ENCODE measurements around the gene IGSF3.
"Not testable (repeated sequence)": the region's sequence is repeated elsewhere in the genome, so short reads cannot be mapped to it uniquely, and the experiment has no call there.

Gene IGSF3

GRCh38 chr1:116624040-116624439 lies 43.5 kb downstream of the IGSF3 start:
- no peak overlapping the region for H2AFZ ChIP-seq
- H3K79me2 ChIP-seq: no peaks in the 10 kb centered on the region
- no peaks in the 10 kb centered on the region for H3K9me3 ChIP-seq (ENCODE audit: control insufficient read depth, low read length)
- no peak overlapping the region for H3K27ac ChIP-seq
- H3K9ac ChIP-seq: no peak overlapping the region
- no peak overlapping the region for H3K4me2 ChIP-seq (ENCODE audit: low read length)
- H3K4me3 ChIP-seq (ENCODE audit: low read depth, low read length): no peak overlapping the region
- TF ChIP-seq, protein P1, sequence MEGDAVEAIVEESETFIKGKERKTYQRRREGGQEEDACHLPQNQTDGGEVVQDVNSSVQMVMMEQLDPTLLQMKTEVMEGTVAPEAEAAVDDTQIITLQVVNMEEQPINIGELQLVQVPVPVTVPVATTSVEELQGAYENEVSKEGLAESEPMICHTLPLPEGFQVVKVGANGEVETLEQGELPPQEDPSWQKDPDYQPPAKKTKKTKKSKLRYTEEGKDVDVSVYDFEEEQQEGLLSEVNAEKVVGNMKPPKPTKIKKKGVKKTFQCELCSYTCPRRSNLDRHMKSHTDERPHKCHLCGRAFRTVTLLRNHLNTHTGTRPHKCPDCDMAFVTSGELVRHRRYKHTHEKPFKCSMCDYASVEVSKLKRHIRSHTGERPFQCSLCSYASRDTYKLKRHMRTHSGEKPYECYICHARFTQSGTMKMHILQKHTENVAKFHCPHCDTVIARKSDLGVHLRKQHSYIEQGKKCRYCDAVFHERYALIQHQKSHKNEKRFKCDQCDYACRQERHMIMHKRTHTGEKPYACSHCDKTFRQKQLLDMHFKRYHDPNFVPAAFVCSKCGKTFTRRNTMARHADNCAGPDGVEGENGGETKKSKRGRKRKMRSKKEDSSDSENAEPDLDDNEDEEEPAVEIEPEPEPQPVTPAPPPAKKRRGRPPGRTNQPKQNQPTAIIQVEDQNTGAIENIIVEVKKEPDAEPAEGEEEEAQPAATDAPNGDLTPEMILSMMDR (IDR thresholded peaks at IDR 0.05): no peak
- no peaks in the 10 kb centered on the region for H3K36me3 ChIP-seq (ENCODE audit: control insufficient read depth, insufficient read depth, low read length)
- no peaks in the 10 kb centered on the region for H3K4me1 ChIP-seq
- no peaks in the 10 kb centered on the region for H3K27me3 ChIP-seq (ENCODE audit: control insufficient read depth, insufficient read depth, low read length)

DNA sequence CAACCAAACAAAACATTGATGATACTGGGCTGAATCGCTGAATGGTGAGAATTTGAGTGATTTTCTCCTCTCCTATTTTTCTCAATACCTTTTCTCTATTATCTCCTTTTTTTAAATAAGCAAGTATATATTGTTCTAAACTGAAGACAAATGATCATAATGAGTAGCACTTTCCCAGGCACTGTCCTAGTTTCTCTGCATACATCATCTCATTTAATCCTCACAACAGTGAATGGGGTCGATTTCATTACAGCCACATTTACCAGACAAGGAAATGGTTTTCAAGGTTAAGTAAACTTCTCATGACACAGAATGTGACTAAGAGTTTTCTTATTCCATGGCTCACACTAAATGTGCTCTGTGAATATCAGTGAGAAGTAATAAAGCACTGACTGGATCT lies 45.0 kb downstream of the IGSF3 start:
- not testable (repeated sequence) for H3K79me2 ChIP-seq; H3K36me3 ChIP-seq (ENCODE audit: control insufficient read depth, insufficient read depth, low read length); H3K4me2 ChIP-seq (ENCODE audit: low read length); H3K9ac ChIP-seq; H2AFZ ChIP-seq; H3K27ac ChIP-seq; H3K9me3 ChIP-seq (ENCODE audit: control insufficient read depth, low read length); H3K27me3 ChIP-seq (ENCODE audit: control insufficient read depth, insufficient read depth, low read length); H3K4me1 ChIP-seq; H3K4me3 ChIP-seq (ENCODE audit: low read depth, low read length)

DNA sequence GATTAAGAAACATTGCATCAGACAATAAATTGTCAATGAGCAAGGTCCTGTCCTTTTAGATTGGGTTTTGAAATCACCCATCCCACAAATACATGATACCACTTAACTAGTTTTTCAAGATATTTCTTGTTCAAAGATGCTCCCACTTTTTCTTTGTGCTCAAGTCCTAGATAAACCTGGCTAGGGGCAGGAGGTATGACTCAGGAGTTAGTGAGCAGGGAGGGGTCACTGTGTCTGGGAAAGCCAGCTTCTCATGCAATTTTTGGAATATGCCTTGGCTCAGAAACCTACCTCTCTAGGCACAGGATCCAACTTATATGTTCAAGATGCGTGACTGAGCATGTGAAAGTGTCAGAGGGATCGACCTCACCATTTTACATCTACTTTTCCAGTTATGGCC lies 45.8 kb downstream of the IGSF3 start:
- not testable (repeated sequence) for H3K9ac ChIP-seq; H3K36me3 ChIP-seq (ENCODE audit: control insufficient read depth, insufficient read depth, low read length); H2AFZ ChIP-seq; H3K79me2 ChIP-seq; H3K9me3 ChIP-seq (ENCODE audit: control insufficient read depth, low read length); H3K27me3 ChIP-seq (ENCODE audit: control insufficient read depth, insufficient read depth, low read length); H3K27ac ChIP-seq; H3K4me2 ChIP-seq (ENCODE audit: low read length); H3K4me3 ChIP-seq (ENCODE audit: low read depth, low read length); H3K4me1 ChIP-seq

GRCh38 chr1:116620392-116620791 lies 47.1 kb downstream of the IGSF3 start:
- not testable (repeated sequence) for H3K9ac ChIP-seq; H3K27me3 ChIP-seq (ENCODE audit: control insufficient read depth, insufficient read depth, low read length); H3K79me2 ChIP-seq; H3K9me3 ChIP-seq (ENCODE audit: control insufficient read depth, low read length); H3K36me3 ChIP-seq (ENCODE audit: control insufficient read depth, insufficient read depth, low read length); H3K4me3 ChIP-seq (ENCODE audit: low read depth, low read length); H2AFZ ChIP-seq; H3K27ac ChIP-seq; H3K4me1 ChIP-seq; H3K4me2 ChIP-seq (ENCODE audit: low read length)

GRCh38 chr1:116619106-116619505 lies 48.4 kb downstream of the IGSF3 start:
- H3K4me3 ChIP-seq (ENCODE audit: low read depth, low read length); H3K79me2 ChIP-seq; H3K9ac ChIP-seq: not testable (repeated sequence)

DNA sequence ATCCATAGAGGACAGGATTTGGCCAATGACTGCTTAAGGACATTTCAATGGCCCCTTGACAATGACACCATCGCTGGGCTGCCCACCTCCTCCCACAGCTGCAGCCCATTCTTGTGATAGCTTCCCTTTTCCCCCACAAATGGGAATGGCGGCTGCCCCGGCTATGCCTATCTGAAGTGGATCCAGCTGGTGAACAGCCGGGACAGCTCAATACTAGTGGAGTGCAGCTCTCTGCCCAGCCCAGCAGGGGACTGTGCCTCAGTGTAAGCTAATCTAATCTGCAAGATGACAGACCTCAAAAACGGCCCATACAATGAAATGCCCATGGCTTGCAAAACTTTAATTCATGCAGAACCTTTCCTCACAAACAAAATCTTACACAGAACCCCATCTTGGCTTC lies 49.7 kb downstream of the IGSF3 start:
- H3K9me3 ChIP-seq (ENCODE audit: control insufficient read depth, low read length); H3K4me3 ChIP-seq (ENCODE audit: low read depth, low read length); H3K79me2 ChIP-seq; H3K9ac ChIP-seq; H2AFZ ChIP-seq; H3K4me1 ChIP-seq; H3K4me2 ChIP-seq (ENCODE audit: low read length); H3K27ac ChIP-seq; H3K27me3 ChIP-seq (ENCODE audit: control insufficient read depth, insufficient read depth, low read length); H3K36me3 ChIP-seq (ENCODE audit: control insufficient read depth, insufficient read depth, low read length): not testable (repeated sequence)

More at GRCh38 chr1:116619106-116619505, 48.4 kb downstream of the IGSF3 start:
- H2AFZ ChIP-seq; H3K27ac ChIP-seq; H3K4me2 ChIP-seq (ENCODE audit: low read length); H3K27me3 ChIP-seq (ENCODE audit: control insufficient read depth, insufficient read depth, low read length); H3K9me3 ChIP-seq (ENCODE audit: control insufficient read depth, low read length); H3K36me3 ChIP-seq (ENCODE audit: control insufficient read depth, insufficient read depth, low read length); H3K4me1 ChIP-seq: not testable (repeated sequence)

- H2AFZ ChIP-seq; H3K9ac ChIP-seq; H3K36me3 ChIP-seq (ENCODE audit: control insufficient read depth, insufficient read depth, low read length); H3K4me3 ChIP-seq (ENCODE audit: low read depth, low read length); H3K4me2 ChIP-seq (ENCODE audit: low read length); H3K27me3 ChIP-seq (ENCODE audit: control insufficient read depth, insufficient read depth, low read length); H3K79me2 ChIP-seq; H3K27ac ChIP-seq; H3K4me1 ChIP-seq; H3K9me3 ChIP-seq (ENCODE audit: control insufficient read depth, low read length): not testable (repeated sequence)
Measured at GRCh38 chr1:116613825-116614224, 53.7 kb downstream of the IGSF3 start.

GRCh38 chr1:116609801-116610371 lies 57.6 kb downstream of the IGSF3 start:
- not testable (repeated sequence) for H3K79me2 ChIP-seq; H3K27me3 ChIP-seq (ENCODE audit: control insufficient read depth, insufficient read depth, low read length); H3K4me2 ChIP-seq (ENCODE audit: low read length); H3K36me3 ChIP-seq (ENCODE audit: control insufficient read depth, insufficient read depth, low read length); H3K4me1 ChIP-seq; H3K9me3 ChIP-seq (ENCODE audit: control insufficient read depth, low read length); H2AFZ ChIP-seq; H3K27ac ChIP-seq; H3K9ac ChIP-seq; H3K4me3 ChIP-seq (ENCODE audit: low read depth, low read length)

GRCh38 chr1:116608841-116609240 lies 58.7 kb downstream of the IGSF3 start:
- not testable (repeated sequence) for H3K36me3 ChIP-seq (ENCODE audit: control insufficient read depth, insufficient read depth, low read length); H3K4me1 ChIP-seq; H3K4me3 ChIP-seq (ENCODE audit: low read depth, low read length); H3K9ac ChIP-seq; H2AFZ ChIP-seq; H3K79me2 ChIP-seq; H3K9me3 ChIP-seq (ENCODE audit: control insufficient read depth, low read length); H3K27me3 ChIP-seq (ENCODE audit: control insufficient read depth, insufficient read depth, low read length); H3K4me2 ChIP-seq (ENCODE audit: low read length); H3K27ac ChIP-seq

DNA sequence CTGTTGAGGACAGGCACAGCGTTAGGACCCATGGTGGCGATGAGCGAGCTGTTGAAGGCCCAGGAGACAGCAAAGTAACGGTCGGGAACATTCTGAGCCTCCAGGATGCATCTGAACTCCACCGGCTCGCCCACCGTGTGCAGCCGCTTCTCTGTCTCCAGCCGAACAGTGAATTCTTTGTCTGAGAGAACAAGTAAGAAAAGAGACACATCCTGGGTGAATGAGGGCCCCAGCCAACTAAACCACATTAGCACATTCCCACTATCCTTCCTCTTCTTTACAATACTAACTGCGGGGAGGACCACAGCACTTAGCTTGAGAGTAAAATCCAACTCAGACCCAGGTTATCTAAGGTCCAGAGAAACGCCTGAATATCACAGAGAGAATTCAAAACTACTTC lies 59.4 kb downstream of the IGSF3 start:
- not testable (repeated sequence) for H3K4me1 ChIP-seq; H3K79me2 ChIP-seq; H3K9me3 ChIP-seq (ENCODE audit: control insufficient read depth, low read length); H3K36me3 ChIP-seq (ENCODE audit: control insufficient read depth, insufficient read depth, low read length); H3K27ac ChIP-seq; H3K27me3 ChIP-seq (ENCODE audit: control insufficient read depth, insufficient read depth, low read length); H3K4me3 ChIP-seq (ENCODE audit: low read depth, low read length); H3K4me2 ChIP-seq (ENCODE audit: low read length); H2AFZ ChIP-seq; H3K9ac ChIP-seq

- H3K9ac ChIP-seq; H3K27ac ChIP-seq; H3K9me3 ChIP-seq (ENCODE audit: control insufficient read depth, low read length); H3K4me2 ChIP-seq (ENCODE audit: low read length); H3K36me3 ChIP-seq (ENCODE audit: control insufficient read depth, insufficient read depth, low read length); H2AFZ ChIP-seq; H3K79me2 ChIP-seq; H3K27me3 ChIP-seq (ENCODE audit: control insufficient read depth, insufficient read depth, low read length); H3K4me1 ChIP-seq; H3K4me3 ChIP-seq (ENCODE audit: low read depth, low read length): not testable (repeated sequence)
Measured at GRCh38 chr1:116607463-116607862, 60.1 kb downstream of the IGSF3 start.
